Measurements from ENCODE around the gene NEDD4L.
A peak's percentile ranks its signal among the peaks of the same experiment; 100 is the strongest.

NEDD4L gene

GRCh38 chr18:58344080-58344670 is 300.1 kb downstream of the NEDD4L start:
- TF ChIP-seq RBAK (tag by site-specific recombination; IDR thresholded peaks at IDR 0.05) (no peak), WT1 (tag by site-specific recombination; IDR thresholded peaks at IDR 0.05) (0 out of 2 replicates have a peak, but pooled peaks have one; percentile 50)
- Histone ChIP-seq H3K4me1 (ENCODE audit: control insufficient read depth, insufficient read depth, low read length) (no peaks in the 10 kb centered on the region), H3K4me3 (ENCODE audit: low read depth, low read length) (no peak overlapping the region), H3K9me3 (ENCODE audit: control insufficient read depth, insufficient read depth, low read depth, low read length) (no peaks in the 10 kb centered on the region), H3K36me3 (ENCODE audit: control insufficient read depth in 2 of 2, insufficient read depth in 1 of 2, low read length in 2 of 2) (peaks cover 0 to 21% of the 10 kb centered on the region in 2 experiments), H3K27ac (ENCODE audit: extremely low read depth, low read depth, low read length) (no peak overlapping the region)
- ChIA-PET POLR2A (no interaction called here), CTCF (interaction anchor here (0.6 kb wide), 1 partner anchor 10 kb away, joined by 3 read pairs; no protein-coding TSS in a partner anchor)

GRCh38 chr18:58344861-58345463 is 300.9 kb downstream of the NEDD4L start:
- Histone ChIP-seq H3K4me1 (ENCODE audit: control insufficient read depth, insufficient read depth, low read length) (no peaks in the 10 kb centered on the region), H3K36me3 (ENCODE audit: control insufficient read depth in 2 of 2, insufficient read depth in 1 of 2, low read length in 2 of 2) (peaks cover 0 to 27% of the 10 kb centered on the region in 2 experiments), H3K9me3 (ENCODE audit: control insufficient read depth, insufficient read depth, low read depth, low read length) (no peaks in the 10 kb centered on the region), H3K4me3 (ENCODE audit: low read depth, low read length) (no peak overlapping the region), H3K27ac (ENCODE audit: extremely low read depth, low read depth, low read length) (no peak overlapping the region)
- ChIA-PET CTCF (no interaction called here), POLR2A (no interaction called here)
- TF ChIP-seq ZNF626 (tag by site-specific recombination; IDR thresholded peaks at IDR 0.05) (no peak), ZNF366 (tag by site-specific recombination; conservative IDR thresholded peaks at IDR 0.05) (no peak), FEZF1 (tag by site-specific recombination; IDR thresholded peaks at IDR 0.05) (peak; percentile 36), ZNF624 (tag by site-specific recombination; IDR thresholded peaks at IDR 0.05) (no peak), ZNF621 (tag by site-specific recombination; IDR thresholded peaks at IDR 0.05) (no peak), ZSCAN23 (tag by site-specific recombination; IDR thresholded peaks at IDR 0.05) (no peak), INSM2 (tag by site-specific recombination; IDR thresholded peaks at IDR 0.05) (no peak), PRDM6 (tag by site-specific recombination; IDR thresholded peaks at IDR 0.05) (peak; percentile 46; the same call in 1 of the 2 replicates), ZNF239 (tag by site-specific recombination; IDR thresholded peaks at IDR 0.05) (no peak), ZNF23 (tag by site-specific recombination; IDR thresholded peaks at IDR 0.05; ENCODE audit: borderline replicate concordance) (no peak), ZBTB11 (tag by site-specific recombination; conservative IDR thresholded peaks at IDR 0.05; ENCODE audit: low read depth) (no peak), ZBTB49 (tag by site-specific recombination; IDR thresholded peaks at IDR 0.05; ENCODE audit: low read depth) (no peak), ZNF211 (tag by site-specific recombination; IDR thresholded peaks at IDR 0.05; ENCODE audit: low read depth) (no peak), ZSCAN18 (tag by site-specific recombination; IDR thresholded peaks at IDR 0.05) (no peak)
